Stimulated activated naive CD4-positive, alpha-beta T cell treated with Interleukin-2 at 50 U/mL for 16 hours (primary cell): Measurements from ENCODE around the gene OR10W1.

Experiments used
- DNase-seq: peaks from one replicate; lab custom pipeline; 2025; lab: John Stamatoyannopoulos, UW

The OR10W1 gene

GRCh38 chr11:58268142-58268541 is at the start of gene OR10W1:
TSS of gene OR10W1 (minus strand) at chr11:58268260. CDS start at chr11:58267858, 402 bp downstream.
- no peak for DNase-seq

- no peak for DNase-seq
Observed at GRCh38 chr11:58316142-58316541, 48.1 kb upstream of the OR10W1 start.

- DNase-seq, result no peak
Observed at GRCh38 chr11:58301576-58301975, 33.5 kb upstream of the OR10W1 start.

- DNase-seq, result no peak
Observed at GRCh38 chr11:58292017-58292416, 24.0 kb upstream of the OR10W1 start.

GRCh38 chr11:58289266-58289665 is 21.2 kb upstream of the OR10W1 start:
- no peak for DNase-seq

GRCh38 chr11:58286249-58286648 is 18.2 kb upstream of the OR10W1 start:
- DNase-seq, result no peak

- no peak for DNase-seq
Observed at GRCh38 chr11:58285483-58286040, 17.5 kb upstream of the OR10W1 start.

GRCh38 chr11:58276151-58276550 is 8.1 kb upstream of the OR10W1 start:
- DNase-seq, result no peak

GRCh38 chr11:58275002-58275401 is 6.9 kb upstream of the OR10W1 start:
- no peak for DNase-seq

- DNase-seq, result no peak
Observed at GRCh38 chr11:58259983-58260382, 8.1 kb downstream of the OR10W1 start.

- DNase-seq, result no peak
Observed at GRCh38 chr11:58254936-58255335, 13.1 kb downstream of the OR10W1 start.

- DNase-seq, result no peak
Observed at GRCh38 chr11:58243954-58244353, 24.1 kb downstream of the OR10W1 start.

- DNase-seq, result no peak
Observed at GRCh38 chr11:58227956-58228615, 40.0 kb downstream of the OR10W1 start.

- no peak for DNase-seq
Observed at GRCh38 chr11:58222721-58223120, 45.3 kb downstream of the OR10W1 start.
